Ishikawa (cell line): ENCODE results near the gene DEPDC5.

Experiments used
- CEBPB ChIP-seq: IDR thresholded peaks from 2 replicates; pipeline ENCODE4 v1.6.1; 2012
- CREB1 ChIP-seq: IDR thresholded peaks from 2 replicates; pipeline ENCODE4 v1.6.1; 2012; ENCODE audit warnings: low read depth
- EGR1 ChIP-seq: IDR thresholded peaks from 2 replicates; pipeline ENCODE4 v1.6.1; 2012
- EP300 ChIP-seq: IDR thresholded peaks from 2 replicates; pipeline ENCODE4 v1.6.1; 2012; ENCODE audit warnings: borderline replicate concordance
- FOXM1 ChIP-seq: IDR thresholded peaks from 2 replicates; pipeline ENCODE4 v1.6.1; 2012; ENCODE audit warnings: low read depth, borderline replicate concordance
- MAX ChIP-seq: IDR thresholded peaks from 2 replicates; pipeline ENCODE4 v1.6.1; 2012
- NFIC ChIP-seq: IDR thresholded peaks from 2 replicates; pipeline ENCODE4 v1.6.1; 2012
- RAD21 ChIP-seq: IDR thresholded peaks from 2 replicates; pipeline ENCODE4 v1.6.1; 2012; ENCODE audit warnings: low read depth
- TAF1 ChIP-seq: IDR thresholded peaks from 2 replicates; pipeline ENCODE4 v1.6.1; 2012; ENCODE audit warnings: low read depth, mild to moderate bottlenecking
- TCF12 ChIP-seq: IDR thresholded peaks from 2 replicates; pipeline ENCODE4 v1.6.1; 2012; ENCODE audit warnings: low read depth
- TEAD4 ChIP-seq: IDR thresholded peaks from 2 replicates; pipeline ENCODE4 v1.6.1; 2012
- YY1 ChIP-seq: IDR thresholded peaks from 2 replicates; pipeline ENCODE4 v1.6.1; 2012; ENCODE audit warnings: low read depth
- TF ChIP-seq, protein P1 (sequence below): IDR thresholded peaks from 2 replicates; pipeline ENCODE4 v1.6.1; 2012; ENCODE audit warnings: low read depth, mild to moderate bottlenecking
- TF ChIP-seq, protein P2 (sequence below): IDR thresholded peaks from 2 replicates; pipeline ENCODE4 v1.6.1; 2012

- TF ChIP-seq TCF12: no peak
- TF ChIP-seq CEBPB: no peak
- TF ChIP-seq CREB1: no peak
- no peak for TF ChIP-seq RAD21
- TF ChIP-seq YY1: no peak
- TF ChIP-seq NFIC: no peak
- TF ChIP-seq MAX: no peak
- no peak for TF ChIP-seq TAF1
- no peak for TF ChIP-seq TEAD4
- no peak for TF ChIP-seq FOXM1
- TF ChIP-seq EP300: no peak
- TF ChIP-seq, protein P1, sequence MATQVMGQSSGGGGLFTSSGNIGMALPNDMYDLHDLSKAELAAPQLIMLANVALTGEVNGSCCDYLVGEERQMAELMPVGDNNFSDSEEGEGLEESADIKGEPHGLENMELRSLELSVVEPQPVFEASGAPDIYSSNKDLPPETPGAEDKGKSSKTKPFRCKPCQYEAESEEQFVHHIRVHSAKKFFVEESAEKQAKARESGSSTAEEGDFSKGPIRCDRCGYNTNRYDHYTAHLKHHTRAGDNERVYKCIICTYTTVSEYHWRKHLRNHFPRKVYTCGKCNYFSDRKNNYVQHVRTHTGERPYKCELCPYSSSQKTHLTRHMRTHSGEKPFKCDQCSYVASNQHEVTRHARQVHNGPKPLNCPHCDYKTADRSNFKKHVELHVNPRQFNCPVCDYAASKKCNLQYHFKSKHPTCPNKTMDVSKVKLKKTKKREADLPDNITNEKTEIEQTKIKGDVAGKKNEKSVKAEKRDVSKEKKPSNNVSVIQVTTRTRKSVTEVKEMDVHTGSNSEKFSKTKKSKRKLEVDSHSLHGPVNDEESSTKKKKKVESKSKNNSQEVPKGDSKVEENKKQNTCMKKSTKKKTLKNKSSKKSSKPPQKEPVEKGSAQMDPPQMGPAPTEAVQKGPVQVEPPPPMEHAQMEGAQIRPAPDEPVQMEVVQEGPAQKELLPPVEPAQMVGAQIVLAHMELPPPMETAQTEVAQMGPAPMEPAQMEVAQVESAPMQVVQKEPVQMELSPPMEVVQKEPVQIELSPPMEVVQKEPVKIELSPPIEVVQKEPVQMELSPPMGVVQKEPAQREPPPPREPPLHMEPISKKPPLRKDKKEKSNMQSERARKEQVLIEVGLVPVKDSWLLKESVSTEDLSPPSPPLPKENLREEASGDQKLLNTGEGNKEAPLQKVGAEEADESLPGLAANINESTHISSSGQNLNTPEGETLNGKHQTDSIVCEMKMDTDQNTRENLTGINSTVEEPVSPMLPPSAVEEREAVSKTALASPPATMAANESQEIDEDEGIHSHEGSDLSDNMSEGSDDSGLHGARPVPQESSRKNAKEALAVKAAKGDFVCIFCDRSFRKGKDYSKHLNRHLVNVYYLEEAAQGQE: no peak
- TF ChIP-seq, protein P2, sequence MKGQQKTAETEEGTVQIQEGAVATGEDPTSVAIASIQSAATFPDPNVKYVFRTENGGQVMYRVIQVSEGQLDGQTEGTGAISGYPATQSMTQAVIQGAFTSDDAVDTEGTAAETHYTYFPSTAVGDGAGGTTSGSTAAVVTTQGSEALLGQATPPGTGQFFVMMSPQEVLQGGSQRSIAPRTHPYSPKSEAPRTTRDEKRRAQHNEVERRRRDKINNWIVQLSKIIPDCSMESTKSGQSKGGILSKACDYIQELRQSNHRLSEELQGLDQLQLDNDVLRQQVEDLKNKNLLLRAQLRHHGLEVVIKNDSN: no peak
- no peak for TF ChIP-seq EGR1
Observed at GRCh38 chr22:31816750-31817149, 62.9 kb downstream of the DEPDC5 start.
